Measurements from ENCODE around the gene PHOX2B.
"Not testable (repeated sequence)": the region's sequence is repeated elsewhere in the genome, so short reads cannot be mapped to it uniquely, and the experiment has no call there.

Gene PHOX2B

GRCh38 chr4:41747230-41748055 lies 1.1 kb downstream of the PHOX2B start:
- DNase-seq, result no peak

GRCh38 chr4:41746440-41747229 lies 1.9 kb downstream of the PHOX2B start:
- DNase-seq, result no peak

- DNase-seq, result no peak
Observed at GRCh38 chr4:41746025-41746439, 2.5 kb downstream of the PHOX2B start.

GRCh38 chr4:41745292-41746024 lies 3.1 kb downstream of the PHOX2B start:
- DNase-seq, result no peak

- no peak for DNase-seq
Observed at GRCh38 chr4:41744572-41745291, 3.8 kb downstream of the PHOX2B start.

GRCh38 chr4:41741354-41741753 lies 7.2 kb downstream of the PHOX2B start:
- no peak for DNase-seq

- not testable (repeated sequence) for DNase-seq
Observed at GRCh38 chr4:41737491-41737890, 11.0 kb downstream of the PHOX2B start.

GRCh38 chr4:41734371-41734770 lies 14.2 kb downstream of the PHOX2B start:
- DNase-seq, result no peak

- no peak for DNase-seq
Observed at GRCh38 chr4:41731569-41732126, 16.9 kb downstream of the PHOX2B start.

GRCh38 chr4:41728573-41728913 lies 20.0 kb downstream of the PHOX2B start:
- no peak for DNase-seq

- no peak for DNase-seq
Observed at GRCh38 chr4:41727861-41728572, 20.5 kb downstream of the PHOX2B start.

GRCh38 chr4:41725254-41725653 lies 23.3 kb downstream of the PHOX2B start:
- no peak for DNase-seq

- DNase-seq, result no peak
Observed at GRCh38 chr4:41723286-41723685, 25.2 kb downstream of the PHOX2B start.

GRCh38 chr4:41722181-41722580 lies 26.3 kb downstream of the PHOX2B start:
- DNase-seq, result no peak

GRCh38 chr4:41719417-41719816 lies 29.1 kb downstream of the PHOX2B start:
- no peak for DNase-seq

- no peak for DNase-seq
Observed at GRCh38 chr4:41718907-41719306, 29.6 kb downstream of the PHOX2B start.

- no peak for DNase-seq
Observed at GRCh38 chr4:41715155-41715554, 33.4 kb downstream of the PHOX2B start.

GRCh38 chr4:41714364-41715000 lies 34.0 kb downstream of the PHOX2B start:
- DNase-seq, result no peak

GRCh38 chr4:41713768-41714167 lies 34.8 kb downstream of the PHOX2B start:
- no peak for DNase-seq

- no peak for DNase-seq
Observed at GRCh38 chr4:41712425-41712824, 36.1 kb downstream of the PHOX2B start.

- not testable (repeated sequence) for DNase-seq
Observed at GRCh38 chr4:41711654-41712053, 36.9 kb downstream of the PHOX2B start.
